K562 (cell line): Measurements from ENCODE around the gene RRP7A. TPM values are rescaled to one million over a fixed set of nuclear protein-coding genes. Genes with fewer than 3 reads are reported as not detected.

ENCODE experiments used
- ATAC-seq: fragments of 200-7000 bp; cut with Tn5 transposase; 3 replicates; pipeline ENCODE4 v1.9.1; 2020; ENCODE audit warnings: moderate library complexity
- BruUV-seq: library from RNA; stranded (reverse); fragments of 400-500 nt; replicated peaks from 2 replicates; lab custom pipeline; 2021; lab: Mats Ljungman, UMichigan
- CTCF ChIA-PET: fragments of 300-600 bp; formaldehyde crosslinking; extraction: SDS; loops from one replicate; lab custom pipeline; 2021; ENCODE audit warnings: low intra/inter-chr PET ratio; lab: Yijun Ruan, JAX
- POLR2A ChIA-PET: fragments of 300-600, 350-650 bp; sonication (Branson Sonifier 250); formaldehyde crosslinking; extraction: SDS; loops from one replicate; lab custom pipeline; 2021; ENCODE audit warnings: antibody characterized with exemption, inconsistent platforms; lab: Yijun Ruan, JAX
- DNase-seq, 4 experiments: peaks; one replicate each; pipeline versions ENCODE4 v3.0.0 to v3.0.0-alpha.2; 2011 to 2018; ENCODE audit warnings: low spot score in 3 of 4, mixed read lengths in 3 of 4; ENCODE audit errors: extremely low read depth in 1 of 4
- FAIRE-seq: peaks from 2 replicates; lab custom pipeline; 2011; peaks lifted over from hg19 to GRCh38; lab: Jason Lieb, UNC
- H2AFZ ChIP-seq: 2 replicates; pipeline ENCODE4 v1.6.0; 2011; ENCODE audit warnings: low read depth, low read length, control low read depth, inconsistent platforms
- H3K27ac ChIP-seq: fragments of 200-600 bp; 3 replicates; pipeline ENCODE4 v1.8.0; 2011; ENCODE audit warnings: low read depth, mild to moderate bottlenecking, control low read depth, inconsistent platforms, low read length, moderate library complexity, mixed read lengths; ENCODE audit errors: extremely low read depth
- H3K27me3 ChIP-seq, 2 experiments: fragments of 300-600 bp in 1 of 2; 2 replicates in 1 of 2; 3 replicates in 1 of 2; pipeline versions ENCODE4 v1.6.0 to v1.8.0; 2011; ENCODE audit warnings: inconsistent platforms in 2 of 2, low read length in 2 of 2, mild to moderate bottlenecking in 1 of 2, mixed read lengths in 1 of 2, moderate library complexity in 1 of 2; ENCODE audit not compliant: control insufficient read depth in 2 of 2, insufficient read depth in 2 of 2
- H3K36me3 ChIP-seq: fragments of 300-600 bp; 3 replicates; pipeline ENCODE4 v1.8.0; 2011; ENCODE audit warnings: mild to moderate bottlenecking, low read length, inconsistent platforms; ENCODE audit not compliant: control insufficient read depth, insufficient read depth
- H3K4me1 ChIP-seq, 2 experiments: fragments of 200-600 bp in 1 of 2; replicated peaks in 1 of 2; 2 replicates in 1 of 2; 3 replicates in 1 of 2; pipeline versions ENCODE4 v1.5.1 to v1.8.0; 2011; ENCODE audit warnings: inconsistent platforms in 2 of 2, low read length in 2 of 2, mild to moderate bottlenecking in 1 of 2, mixed read lengths in 1 of 2, moderate library complexity in 1 of 2; ENCODE audit not compliant: control insufficient read depth in 2 of 2, insufficient read depth in 2 of 2
- H3K4me2 ChIP-seq: 2 replicates; pipeline ENCODE4 v1.6.1; 2011; ENCODE audit warnings: low read length, control low read depth, inconsistent platforms, mixed read lengths; ENCODE audit not compliant: insufficient read depth
- H3K4me3 ChIP-seq: fragments of 200-600 bp; sonication (generic), shearing (Covaris generic); 2 replicates; pipeline ENCODE4 v1.5.1; 2016; ENCODE audit warnings: control low read depth, inconsistent platforms
- H3K79me2 ChIP-seq: fragments of 200-600 bp; 3 replicates; pipeline ENCODE4 v1.8.0; 2011; ENCODE audit warnings: low read length, inconsistent platforms; ENCODE audit not compliant: control insufficient read depth, insufficient read depth
- H3K9ac ChIP-seq, 2 experiments: 2 replicates each; pipeline versions ENCODE4 v1.6.0 to v1.6.1; 2011; ENCODE audit warnings: low read depth in 2 of 2, low read length in 2 of 2, control low read depth in 1 of 2, inconsistent platforms in 1 of 2, mild to moderate bottlenecking in 1 of 2, mixed read lengths in 1 of 2; ENCODE audit not compliant: insufficient read depth in 1 of 2
- H3K9me1 ChIP-seq: one replicate; pipeline ENCODE4 v1.6.0; 2011; ENCODE audit warnings: inconsistent platforms, mild to moderate bottlenecking, low read length, moderate library complexity; ENCODE audit not compliant: control insufficient read depth, insufficient read depth
- H3K9me3 ChIP-seq: replicated peaks from 2 replicates; pipeline ENCODE4 v1.5.1; 2011; ENCODE audit warnings: low read depth, low read length, inconsistent platforms; ENCODE audit not compliant: control insufficient read depth, insufficient read depth
- H4K20me1 ChIP-seq: replicated peaks from 2 replicates; pipeline ENCODE4 v1.6.1; 2011; ENCODE audit warnings: low read length, inconsistent platforms, mixed read lengths; ENCODE audit not compliant: control insufficient read depth, insufficient read depth
- BCLAF1 ChIP-seq, 2 experiments: fragments of 450-650 bp in 1 of 2; IDR thresholded peaks; 2 replicates each; pipeline ENCODE4 v1.6.1; 2011 to 2017; ENCODE audit warnings: low read depth in 2 of 2, antibody characterized with exemption in 1 of 2, borderline replicate concordance in 1 of 2, low read length in 1 of 2, mild to moderate bottlenecking in 1 of 2, mixed read lengths in 1 of 2; ENCODE audit not compliant: control insufficient read depth in 1 of 2
- FOXA3 ChIP-seq, 2 experiments: fragments of 450-650 bp in 1 of 2; sonication (generic) in 1 of 2; formaldehyde crosslinking; IDR thresholded peaks in 1 of 2; conservative IDR thresholded peaks in 1 of 2; 2 replicates each; pipeline versions ENCODE4 v1.4.0 to v1.8.0; 2020 to 2022; ENCODE audit warnings: mild to moderate bottlenecking in 2 of 2, missing genetic modification reagents in 1 of 2
- FOXK1 ChIP-seq: sonication (generic); formaldehyde crosslinking; IDR thresholded peaks from 2 replicates; pipeline ENCODE4 v1.8.0; 2022; ENCODE audit warnings: missing genetic modification reagents, mild to moderate bottlenecking, borderline replicate concordance
- HMG20B ChIP-seq: fragments of 250-450 bp; sonication (Bioruptor Pico); IDR thresholded peaks from 2 replicates; pipeline ENCODE4 v1.5.0; 2021; ENCODE audit warnings: mild to moderate bottlenecking
- MYBL2 ChIP-seq, 2 experiments: fragments of 450-650 bp in 1 of 2; sonication (generic) in 1 of 2; formaldehyde crosslinking in 1 of 2; IDR thresholded peaks; 2 replicates each; pipeline versions ENCODE4 v1.6.1 to v1.8.1; 2017 to 2022; ENCODE audit warnings: borderline replicate concordance in 1 of 2, inconsistent platforms in 1 of 2, low read depth in 1 of 2, mild to moderate bottlenecking in 1 of 2, missing genetic modification reagents in 1 of 2, moderate library complexity in 1 of 2
- NCOA6 ChIP-seq: fragments of 450-650 bp; IDR thresholded peaks from 2 replicates; pipeline ENCODE4 v1.6.1; 2017; ENCODE audit warnings: mild to moderate bottlenecking
- PATZ1 ChIP-seq: fragments of 250-450 bp; sonication (Bioruptor Pico); IDR thresholded peaks from 2 replicates; pipeline ENCODE4 v1.5.0; 2020; ENCODE audit warnings: mild to moderate bottlenecking, borderline replicate concordance
- SMARCA5 ChIP-seq: fragments of 450-650 bp; IDR thresholded peaks from 2 replicates; pipeline ENCODE4 v1.6.1; 2016
- STAT5A ChIP-seq: IDR thresholded peaks from 2 replicates; pipeline ENCODE4 v1.6.1; 2012; ENCODE audit warnings: low read length, inconsistent platforms, borderline replicate concordance
- ZKSCAN8 ChIP-seq: fragments of 200-800 bp; sonication (Bioruptor generic); IDR thresholded peaks from 2 replicates; pipeline ENCODE4 v1.6.1; 2016; ENCODE audit warnings: missing genetic modification characterization, missing compliant biosample characterization
- ZNF165 ChIP-seq: fragments of 250-450 bp; sonication (Bioruptor Pico); IDR thresholded peaks from 2 replicates; pipeline ENCODE4 v1.4.0; 2020; ENCODE audit warnings: borderline replicate concordance
- WGBS: fragments of 100-300 bp; shearing (Covaris generic); methylation state at CpG from one replicate; pipeline ENCODE4 v1.1.6; 2016; ENCODE audit warnings: low coverage, mixed read lengths; ENCODE audit not compliant: insufficient coverage; ENCODE audit errors: missing lambda C conversion rate; 5-methylcytosine and 5-hydroxymethylcytosine counted together
- in situ Hi-C: fragments of 300-500 bp; cut with MboI; formaldehyde crosslinking; loops from 4 replicates; pipeline ENCODE4 v1.15.0; 2018; ENCODE audit warnings: inconsistent platforms, mixed read lengths
- intact Hi-C: fragments of 100-400 bp; cut with micrococcal nuclease; formaldehyde crosslinking; loops from 2 replicates; pipeline ENCODE4 v1.14.2; 2022
- polyA plus RNA-seq, 8 experiments: library from polyadenylated mRNA; depleted of rRNA in 4 of 8; stranded (reverse) in 5 of 8; unstranded in 3 of 8; fragments of >200 nt; fragmentation: Nextera tagmentation in 2 of 8; fragmentation: Illumina TruSeq in 1 of 8; extraction: Ambion mirVana in 2 of 8; extraction: Trizol in 1 of 8; gene quantifications; 2 replicates each; pipeline versions ENCODE4 v1.2.1 to v1.2.3, GENCODE V29; 2011 to 2014; ENCODE audit warnings: inconsistent platforms in 1 of 8, missing spikeins in 1 of 8
- total RNA-seq, 7 experiments: library from RNA; depleted of rRNA in 6 of 7; stranded (reverse); fragments of >200 nt in 6 of 7; fragmentation: Illumina TruSeq in 2 of 7; extraction: Trizol in 2 of 7; gene quantifications; 2 replicates each; pipeline versions ENCODE4 v1.2.1 to v1.2.3, GENCODE V29; 2011 to 2021; ENCODE audit warnings: low replicate concordance in 1 of 7

RRP7A gene
- total and polyA plus RNA-seq, 9 of the 15 experiments (the other 6 are each of a cell fraction or from before 2014, with no cell fraction given), result 3.4 to 74.1 (median 40.3) TPM

- no peak overlapping the region for H3K4me3 ChIP-seq
- no peak overlapping the region for H3K4me2 ChIP-seq
- H3K27ac ChIP-seq, result no peak overlapping the region
- H3K9me1 ChIP-seq, result no peaks in the 10 kb centered on the region
- H3K36me3 ChIP-seq, result peaks cover 4% of the 10 kb centered on the region; the same call in 1 of the 3 replicates
- 94% methylated on average over 9 of the region's 15 CpGs for WGBS
- peaks cover 4 to 14% of the 10 kb centered on the region in 2 experiments; a peak in 3 of 5 replicates for H3K4me1 ChIP-seq
- ChIA-PET CTCF (interaction anchor here (0.6 kb wide), 1 partner anchor 25 kb away, joined by 4 read pairs; no protein-coding TSS in a partner anchor), POLR2A (no interaction called here)
- H3K79me2 ChIP-seq, result peaks cover 17% of the 10 kb centered on the region
- H3K9ac ChIP-seq, result no peak overlapping the region
- DNase-seq, result no peak
- no peaks in the 10 kb centered on the region for H4K20me1 ChIP-seq
- no peak for ATAC-seq
- no peak for FAIRE-seq
- no peaks in the 10 kb centered on the region for H3K27me3 ChIP-seq
- BruUV-seq, result no TSS peak
- in situ Hi-C loops, result no loop called here
- no peak overlapping the region for H2AFZ ChIP-seq
- intact Hi-C loops, result no loop called here
- H3K9me3 ChIP-seq, result no peaks in the 10 kb centered on the region
- TF ChIP-seq NCOA6, result no peak
- TF ChIP-seq FOXA3 (CRISPR knock-in tag; conservative IDR thresholded peaks at IDR 0.05 in 1 of 2, IDR thresholded peaks at IDR 0.05 in 1 of 2), result no peak
- no peak for TF ChIP-seq BCLAF1 (IDR thresholded peaks at IDR 0.05; ENCODE audit: borderline replicate concordance in 1 of 2, control insufficient read depth in 1 of 2, low read depth in 2 of 2, low read length in 1 of 2)
- TF ChIP-seq ZNF165 (CRISPR knock-in tag), result no peak
- TF ChIP-seq ZKSCAN8, result no peak
- no peak for TF ChIP-seq SMARCA5
- TF ChIP-seq HMG20B (CRISPR knock-in tag), result no peak
- no peak for TF ChIP-seq MYBL2 (IDR thresholded peaks at IDR 0.05; ENCODE audit: low read depth)
- TF ChIP-seq MYBL2 (CRISPR knock-in tag; IDR thresholded peaks at IDR 0.05; ENCODE audit: borderline replicate concordance), result no peak
- TF ChIP-seq PATZ1, result no peak
- no peak for TF ChIP-seq STAT5A
- no peak for TF ChIP-seq FOXK1 (CRISPR knock-in tag)
Measured at GRCh38 chr22:42522546-42522945, 3.0 kb upstream of the RRP7A start.
